ENCODE measurements around the gene CRYGS. TPM values are rescaled to one million over a fixed set of nuclear protein-coding genes. Genes with fewer than 3 reads are reported as not detected.
"Not testable (repeated sequence)": the region's sequence is repeated elsewhere in the genome, so short reads cannot be mapped to it uniquely, and the experiment has no call there.

The CRYGS gene
- polyA plus RNA-seq, 2 of the 4 experiments (the other 2 are of a cell fraction), result 0.65 to 2.5 TPM

- no peak for TF ChIP-seq CEBPB (IDR thresholded peaks at IDR 0.05)
- TF ChIP-seq, protein P1, sequence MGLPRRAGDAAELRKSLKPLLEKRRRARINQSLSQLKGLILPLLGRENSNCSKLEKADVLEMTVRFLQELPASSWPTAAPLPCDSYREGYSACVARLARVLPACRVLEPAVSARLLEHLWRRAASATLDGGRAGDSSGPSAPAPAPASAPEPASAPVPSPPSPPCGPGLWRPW (IDR thresholded peaks at IDR 0.05), result no peak
Measured at GRCh38 chr3:186534113-186534669, 10.0 kb downstream of the CRYGS start (continued).

GRCh38 chr3:186532598-186533072 lies 11.5 kb downstream of the CRYGS start:
- ChIA-PET POLR2A (no interaction called here), CTCF (interaction anchor here (1.2 to 1.3 kb wide), 2 partner anchors 8 to 84 kb away, joined by 3 to 4 read pairs; no protein-coding TSS in a partner anchor)
- ATAC-seq (no peak), FAIRE-seq (no peak), DNase-seq (ENCODE audit: low read depth in 1 of 2, low spot score in 1 of 2) (no peak)
- H3K4me1 ChIP-seq, result no peaks in the 10 kb centered on the region
- H3K9me3 ChIP-seq, result no peaks in the 10 kb centered on the region
- TF ChIP-seq, protein P2, sequence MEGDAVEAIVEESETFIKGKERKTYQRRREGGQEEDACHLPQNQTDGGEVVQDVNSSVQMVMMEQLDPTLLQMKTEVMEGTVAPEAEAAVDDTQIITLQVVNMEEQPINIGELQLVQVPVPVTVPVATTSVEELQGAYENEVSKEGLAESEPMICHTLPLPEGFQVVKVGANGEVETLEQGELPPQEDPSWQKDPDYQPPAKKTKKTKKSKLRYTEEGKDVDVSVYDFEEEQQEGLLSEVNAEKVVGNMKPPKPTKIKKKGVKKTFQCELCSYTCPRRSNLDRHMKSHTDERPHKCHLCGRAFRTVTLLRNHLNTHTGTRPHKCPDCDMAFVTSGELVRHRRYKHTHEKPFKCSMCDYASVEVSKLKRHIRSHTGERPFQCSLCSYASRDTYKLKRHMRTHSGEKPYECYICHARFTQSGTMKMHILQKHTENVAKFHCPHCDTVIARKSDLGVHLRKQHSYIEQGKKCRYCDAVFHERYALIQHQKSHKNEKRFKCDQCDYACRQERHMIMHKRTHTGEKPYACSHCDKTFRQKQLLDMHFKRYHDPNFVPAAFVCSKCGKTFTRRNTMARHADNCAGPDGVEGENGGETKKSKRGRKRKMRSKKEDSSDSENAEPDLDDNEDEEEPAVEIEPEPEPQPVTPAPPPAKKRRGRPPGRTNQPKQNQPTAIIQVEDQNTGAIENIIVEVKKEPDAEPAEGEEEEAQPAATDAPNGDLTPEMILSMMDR (IDR thresholded peaks at IDR 0.05), result no peak
- no peak for TF ChIP-seq RCOR1 (IDR thresholded peaks at IDR 0.05; ENCODE audit: low read depth, low read length)
- TF ChIP-seq, protein P3, sequence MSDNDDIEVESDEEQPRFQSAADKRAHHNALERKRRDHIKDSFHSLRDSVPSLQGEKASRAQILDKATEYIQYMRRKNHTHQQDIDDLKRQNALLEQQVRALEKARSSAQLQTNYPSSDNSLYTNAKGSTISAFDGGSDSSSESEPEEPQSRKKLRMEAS (IDR thresholded peaks at IDR 0.05), result no peak
- H3K4me3 ChIP-seq, result no peak overlapping the region
- no peak overlapping the region for H3K4me2 ChIP-seq
- WGBS (ENCODE audit: missing lambda C conversion rate), result 20% methylated on average over 1 of the region's 1 CpG
- no peak overlapping the region for H3K27ac ChIP-seq

GRCh38 chr3:186531694-186532093 lies 12.5 kb downstream of the CRYGS start:
- DNase-seq (ENCODE audit: low read depth in 1 of 2, low spot score in 1 of 2); H3K9me3 ChIP-seq; FAIRE-seq; ATAC-seq; H3K4me3 ChIP-seq; H3K4me2 ChIP-seq; POLR2A ChIA-PET; CTCF ChIA-PET; H3K27ac ChIP-seq; H3K4me1 ChIP-seq: not testable (repeated sequence)
- 87% methylated on average over 3 of the region's 3 CpGs for WGBS (ENCODE audit: missing lambda C conversion rate)

DNA sequence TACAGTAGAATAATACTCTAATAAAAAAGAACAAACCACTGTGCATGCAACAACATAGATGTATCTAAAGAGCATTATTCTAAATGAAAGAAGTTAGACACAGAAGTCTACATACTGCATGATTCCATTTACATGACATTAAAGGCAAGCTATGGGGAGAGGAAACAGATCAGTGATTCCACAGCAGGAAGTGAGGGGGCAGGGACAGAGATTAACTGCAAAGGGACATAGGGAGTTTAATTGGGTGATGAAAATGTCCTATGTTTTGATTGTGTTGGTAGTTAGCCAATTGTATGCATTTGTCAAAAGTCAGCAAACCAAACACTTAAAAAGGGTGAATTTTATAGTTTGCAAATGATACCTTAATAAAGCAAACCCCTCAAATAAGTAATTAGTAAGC lies 13.8 kb downstream of the CRYGS start:
- POLR2A ChIA-PET, result no interaction called here
- Histone ChIP-seq H3K4me2 (no peak overlapping the region), H3K9me3 (no peaks in the 10 kb centered on the region), H3K27ac (no peak overlapping the region), H3K4me3 (no peak overlapping the region), H3K4me1 (no peaks in the 10 kb centered on the region)
- FAIRE-seq (no peak), DNase-seq (ENCODE audit: low read depth in 1 of 2, low spot score in 1 of 2) (no peak), ATAC-seq (no peak)
- no peak for TF ChIP-seq CBX2 (IDR thresholded peaks at IDR 0.05; ENCODE audit: borderline replicate concordance, low read depth)
- no peak for TF ChIP-seq MAFK (IDR thresholded peaks at IDR 0.05; ENCODE audit: partially characterized antibody)
- no peak for TF ChIP-seq TFCP2L1 (CRISPR knock-in tag; IDR thresholded peaks at IDR 0.05)
- no peak for TF ChIP-seq FOSB (CRISPR knock-in tag; IDR thresholded peaks at IDR 0.05)
- TF ChIP-seq EHF (CRISPR knock-in tag; IDR thresholded peaks at IDR 0.05), result no peak
- no peak for TF ChIP-seq EHMT2 (IDR thresholded peaks at IDR 0.05; ENCODE audit: low read depth)
- TF ChIP-seq CHD4 (IDR thresholded peaks at IDR 0.05; ENCODE audit: borderline replicate concordance), result no peak
- TF ChIP-seq KDM5A (IDR thresholded peaks at IDR 0.05), result no peak
- no peak for TF ChIP-seq BCL3 (IDR thresholded peaks at IDR 0.05)
- TF ChIP-seq, protein P4, sequence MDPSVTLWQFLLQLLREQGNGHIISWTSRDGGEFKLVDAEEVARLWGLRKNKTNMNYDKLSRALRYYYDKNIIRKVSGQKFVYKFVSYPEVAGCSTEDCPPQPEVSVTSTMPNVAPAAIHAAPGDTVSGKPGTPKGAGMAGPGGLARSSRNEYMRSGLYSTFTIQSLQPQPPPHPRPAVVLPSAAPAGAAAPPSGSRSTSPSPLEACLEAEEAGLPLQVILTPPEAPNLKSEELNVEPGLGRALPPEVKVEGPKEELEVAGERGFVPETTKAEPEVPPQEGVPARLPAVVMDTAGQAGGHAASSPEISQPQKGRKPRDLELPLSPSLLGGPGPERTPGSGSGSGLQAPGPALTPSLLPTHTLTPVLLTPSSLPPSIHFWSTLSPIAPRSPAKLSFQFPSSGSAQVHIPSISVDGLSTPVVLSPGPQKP (IDR thresholded peaks at IDR 0.05; ENCODE audit: low read depth, low read length), result no peak
- no peak for TF ChIP-seq TP53 (CRISPR knock-in tag; IDR thresholded peaks at IDR 0.05)
- CTCF ChIA-PET, result interaction anchor here (2.1 kb wide), 1 partner anchor 10 kb away, joined by 19 read pairs; no protein-coding TSS in a partner anchor

Measured in A549 (cell line).